Thyroid gland (tissue), 4 donors: Measurements from ENCODE around the gene COL16A1.

Experiments
- CTCF ChIP-seq, 6 experiments: fragments of 200-600 bp in 3 of 6; fragments of 450-650 bp in 3 of 6; sonication (generic) in 3 of 6; IDR thresholded peaks; one replicate each; pipeline ENCODE4 v1.5.1; 2016 to 2019; ENCODE audit warnings: antibody characterized with exemption in 6 of 6, mild to moderate bottlenecking in 2 of 6, inconsistent platforms in 1 of 6, moderate library complexity in 1 of 6
- POLR2A ChIP-seq, 2 donors: fragments of 450-650 bp; IDR thresholded peaks; one replicate each; pipeline ENCODE4 v1.6.1; 2017; ENCODE audit warnings: antibody characterized with exemption in 2 of 2, mild to moderate bottlenecking in 2 of 2, moderate library complexity in 1 of 2

- no peak for TF ChIP-seq CTCF (IDR thresholded peaks at IDR 0.05)
- no peak for TF ChIP-seq POLR2A (IDR thresholded peaks at IDR 0.05)
Observed at GRCh38 chr1:31609514-31610118, 94.2 kb downstream of the COL16A1 start.
